Anterior cingulate cortex (tissue), 58 donors: ENCODE data around the gene MEIS2.
A peak's percentile ranks its signal among the peaks of the same experiment; 100 is the strongest.

Experiments used
- DNase-seq, 58 donors: peaks; one replicate each; lab custom pipeline; 2025; lab: John Stamatoyannopoulos, UW

MEIS2 gene

GRCh38 chr15:37115538-37115937, 15.2 kb upstream of the MEIS2 start:
- no peak for DNase-seq

- DNase-seq = no peak
These were observed 12.8 kb upstream of the MEIS2 start for GRCh38 chr15:37112971-37113670.

GRCh38 chr15:37112171-37112570, 11.8 kb upstream of the MEIS2 start:
- DNase-seq = no peak

GRCh38 chr15:37111427-37111717, 11.0 kb upstream of the MEIS2 start:
- DNase-seq = no peak

- peak in 23 of 58 donors; percentile 6 to 50 (median 26) for DNase-seq
These were observed 9.7 kb upstream of the MEIS2 start for GRCh38 chr15:37109872-37110572.

- DNase-seq = no peak
These were observed 9.0 kb upstream of the MEIS2 start for GRCh38 chr15:37109168-37109871.

GRCh38 chr15:37108381-37109167, 8.2 kb upstream of the MEIS2 start:
- no peak for DNase-seq

GRCh38 chr15:37107744-37108380, 7.5 kb upstream of the MEIS2 start:
- no peak for DNase-seq

GRCh38 chr15:37107071-37107743, 6.9 kb upstream of the MEIS2 start:
- DNase-seq = peak in 4 of 58 donors; percentile 34 to 69 (median 60)

- DNase-seq = peak in 24 of 58 donors; percentile 12 to 72 (median 37)
These were observed 6.2 kb upstream of the MEIS2 start for GRCh38 chr15:37106490-37107001.

- DNase-seq = no peak
These were observed 5.5 kb upstream of the MEIS2 start for GRCh38 chr15:37105889-37106288.

- no peak for DNase-seq
These were observed 4.7 kb upstream of the MEIS2 start for GRCh38 chr15:37105029-37105428.

- DNase-seq = peak in 1 of 58 donors; percentile 38
These were observed 4.2 kb upstream of the MEIS2 start for GRCh38 chr15:37104424-37104981.

GRCh38 chr15:37103475-37104423, 3.4 kb upstream of the MEIS2 start:
- no peak for DNase-seq

GRCh38 chr15:37103163-37103435, 2.8 kb upstream of the MEIS2 start:
- no peak for DNase-seq

- no peak for DNase-seq
These were observed 2.2 kb upstream of the MEIS2 start for GRCh38 chr15:37102305-37103162.

- peak in 24 of 58 donors; percentile 38 to 84 (median 67) for DNase-seq
These were observed 1.6 kb upstream of the MEIS2 start for GRCh38 chr15:37101980-37102304.

GRCh38 chr15:37100966-37101215, 542 bp upstream of the MEIS2 start:
- DNase-seq = peak in 2 of 58 donors; percentile 71 to 72
